Measurements from ENCODE around the gene DEDD2.

DEDD2 gene

GRCh38 chr19:42198676-42199439, 18.6 kb downstream of the DEDD2 start:
- DNase-seq (ENCODE audit: low read depth), result peak; percentile 80

DNA sequence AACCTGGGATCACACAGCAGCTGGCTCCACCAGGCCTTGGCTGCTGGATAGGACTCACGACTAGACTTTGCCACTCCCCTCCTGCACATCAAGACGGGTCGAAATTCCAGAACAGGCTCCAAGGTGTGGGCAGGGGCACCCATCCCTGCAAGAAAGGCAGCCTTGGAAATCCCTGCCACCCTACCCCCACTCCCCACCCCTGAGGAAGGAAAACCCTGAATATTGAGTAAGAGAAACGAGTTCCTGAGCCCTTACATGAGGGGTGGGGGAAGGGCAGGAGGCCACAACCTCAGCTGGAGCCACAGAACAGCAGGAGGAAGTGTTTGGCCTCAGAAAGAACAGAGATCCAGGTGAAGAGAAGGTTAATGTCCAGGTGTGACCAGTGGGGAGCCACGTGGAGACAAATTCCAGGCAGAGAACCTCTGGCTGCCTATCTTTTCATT, 20.1 kb downstream of the DEDD2 start:
- DNase-seq (ENCODE audit: low read depth), result no peak

GRCh38 chr19:42196011-42197001, 21.2 kb downstream of the DEDD2 start:
- no peak for DNase-seq (ENCODE audit: low read depth)

DNA sequence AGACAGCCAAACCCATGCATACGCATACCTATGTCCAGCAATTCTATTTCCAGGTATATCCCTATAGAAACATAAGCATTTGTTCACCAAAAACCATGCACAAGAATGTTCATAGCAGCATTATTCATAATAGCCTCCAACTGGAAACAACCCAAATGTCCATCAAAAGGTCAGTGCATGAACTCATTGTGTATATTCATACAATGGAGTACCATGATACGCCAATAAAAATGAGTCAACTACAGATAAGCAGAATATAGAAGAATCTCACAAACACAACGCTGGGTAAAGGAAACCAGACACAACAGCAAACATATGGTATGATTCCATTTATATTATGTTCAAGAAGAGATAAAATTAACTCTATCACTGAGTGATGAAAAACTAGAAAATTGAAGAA, 23.8 kb downstream of the DEDD2 start:
- no peak for DNase-seq (ENCODE audit: low read depth)

GRCh38 chr19:42193294-42193693, 24.2 kb downstream of the DEDD2 start:
- DNase-seq (ENCODE audit: low read depth), result no peak

GRCh38 chr19:42191855-42192254, 25.6 kb downstream of the DEDD2 start:
- DNase-seq (ENCODE audit: low read depth), result no peak

GRCh38 chr19:42191330-42191729, 26.1 kb downstream of the DEDD2 start:
- no peak for DNase-seq (ENCODE audit: low read depth)

- DNase-seq (ENCODE audit: low read depth), result no peak
Observed at GRCh38 chr19:42189133-42189532, 28.3 kb downstream of the DEDD2 start.

DNA sequence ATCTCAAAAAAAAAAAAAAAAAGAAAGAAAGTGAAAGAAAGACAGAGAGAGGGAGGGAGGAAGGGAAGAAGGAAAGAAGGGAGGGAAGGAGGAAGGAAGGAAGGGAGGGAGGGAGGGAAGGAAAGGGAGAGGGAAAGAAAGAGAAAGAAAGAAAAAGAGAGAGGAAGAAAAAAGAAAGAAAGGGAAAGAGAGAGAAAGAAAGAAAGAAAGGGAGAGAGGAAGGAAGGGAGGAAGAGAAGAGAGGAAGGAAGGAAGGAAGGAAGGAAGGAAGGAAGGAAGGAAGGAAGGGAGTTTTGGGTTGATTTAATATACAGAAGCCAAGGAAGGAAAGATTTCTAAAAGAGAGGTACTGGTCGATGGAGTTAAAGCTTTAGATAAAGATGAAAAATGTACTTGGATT, 28.8 kb downstream of the DEDD2 start:
- DNase-seq (ENCODE audit: low read depth), result no peak

DNA sequence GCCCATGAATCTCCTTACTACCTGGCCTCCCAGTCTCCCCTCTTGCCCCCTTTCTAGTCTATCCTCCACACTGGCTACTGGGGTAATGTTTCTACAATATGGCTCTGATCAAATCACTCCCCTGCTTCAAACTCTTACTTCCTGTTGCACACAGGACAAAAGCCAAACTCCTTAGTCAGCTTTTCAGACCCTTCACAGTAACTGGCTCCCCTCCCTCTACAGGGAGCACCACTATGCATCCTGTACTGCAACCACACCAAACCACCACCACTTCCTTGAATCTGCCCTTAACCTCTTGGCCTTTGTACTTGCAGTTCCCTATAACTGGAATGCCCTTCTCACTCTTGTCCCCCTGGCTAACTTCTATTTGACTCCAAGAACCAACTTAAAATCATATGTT, 32.2 kb downstream of the DEDD2 start:
- no peak for DNase-seq (ENCODE audit: low read depth)

DNA sequence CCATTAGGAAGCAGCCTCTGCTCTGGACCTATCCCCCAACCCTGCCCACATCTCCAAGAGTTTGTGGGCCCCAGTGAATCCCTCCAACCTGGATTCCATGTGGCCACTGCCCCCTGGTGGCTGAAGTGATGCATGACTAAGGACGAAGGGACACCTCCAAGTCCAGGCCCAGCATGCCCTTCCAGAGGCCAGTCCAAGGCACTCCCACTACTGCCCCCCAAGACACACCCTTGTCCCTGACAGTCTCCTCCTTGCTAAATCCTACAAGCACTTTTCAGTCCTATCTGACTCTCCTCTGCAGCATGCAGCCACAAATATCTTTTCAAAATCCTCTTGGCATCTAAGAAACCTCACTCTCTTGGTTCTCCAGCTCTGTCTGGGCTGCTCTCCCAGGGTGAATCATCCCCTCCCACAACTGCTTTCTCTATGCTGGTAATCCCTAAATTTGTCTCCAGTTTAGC, 33.0 kb downstream of the DEDD2 start:
- peak; percentile 40 for DNase-seq (ENCODE audit: low read depth)

DNA sequence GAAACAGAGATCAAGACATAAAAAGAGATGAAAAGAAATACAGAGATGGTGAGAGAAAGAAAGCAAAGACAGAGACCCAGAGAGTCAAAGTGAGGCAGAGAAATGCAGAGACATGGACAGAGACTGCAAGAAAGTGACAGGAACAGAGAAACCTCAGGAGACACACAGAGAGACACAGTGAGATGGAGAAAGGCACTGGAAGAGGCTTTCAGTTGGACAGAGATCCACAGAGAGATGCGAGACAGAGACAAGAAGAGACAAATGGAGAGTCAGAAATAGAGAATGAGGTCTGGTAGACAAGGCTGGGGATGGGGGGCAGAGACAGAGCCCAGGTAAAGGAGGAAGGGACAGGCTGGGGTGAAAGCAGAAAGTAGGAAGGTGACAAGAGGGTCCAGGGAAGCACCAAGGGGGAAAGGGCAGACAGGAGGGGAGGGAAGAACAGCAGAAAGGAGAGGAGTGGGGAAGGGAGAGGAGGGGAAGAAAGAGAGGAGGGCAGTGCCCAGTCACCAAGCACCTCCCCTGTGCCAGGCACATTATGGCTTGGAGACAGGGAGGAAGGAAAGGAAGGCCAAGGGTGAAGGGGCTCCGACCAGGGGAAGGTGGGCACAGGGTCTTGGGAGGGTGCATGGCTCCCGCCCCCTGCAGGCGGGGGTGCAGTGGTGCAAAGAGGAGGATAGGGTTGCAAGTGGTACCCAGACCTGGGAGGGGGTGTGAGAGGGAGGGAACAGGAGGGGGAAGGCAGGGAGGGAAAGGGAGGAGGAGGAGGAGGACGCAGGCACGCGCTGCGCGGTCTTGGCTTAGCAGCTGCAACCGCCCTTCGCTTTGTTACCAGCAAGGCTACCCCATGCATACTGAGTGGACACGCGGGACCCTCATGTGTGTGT, 38.4 kb downstream of the DEDD2 start:
- DNase-seq (ENCODE audit: low read depth), result no peak

DNA sequence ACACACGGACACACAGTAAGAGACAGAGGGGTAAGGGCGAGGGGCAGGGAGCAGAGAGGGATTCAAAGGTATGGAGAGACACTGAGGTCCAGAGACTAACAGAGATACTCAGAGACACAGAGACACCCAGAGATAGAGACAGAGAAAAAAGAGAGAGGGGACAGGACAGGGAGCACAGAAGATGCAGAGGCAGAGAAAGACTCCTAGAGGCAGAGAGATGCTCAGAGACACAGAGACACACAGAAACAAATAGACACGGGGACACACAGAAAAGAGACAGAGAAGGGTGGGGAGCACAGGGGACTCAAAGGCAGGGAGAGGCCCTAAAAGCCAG, 39.8 kb downstream of the DEDD2 start:
- no peak for DNase-seq (ENCODE audit: low read depth)

DNA sequence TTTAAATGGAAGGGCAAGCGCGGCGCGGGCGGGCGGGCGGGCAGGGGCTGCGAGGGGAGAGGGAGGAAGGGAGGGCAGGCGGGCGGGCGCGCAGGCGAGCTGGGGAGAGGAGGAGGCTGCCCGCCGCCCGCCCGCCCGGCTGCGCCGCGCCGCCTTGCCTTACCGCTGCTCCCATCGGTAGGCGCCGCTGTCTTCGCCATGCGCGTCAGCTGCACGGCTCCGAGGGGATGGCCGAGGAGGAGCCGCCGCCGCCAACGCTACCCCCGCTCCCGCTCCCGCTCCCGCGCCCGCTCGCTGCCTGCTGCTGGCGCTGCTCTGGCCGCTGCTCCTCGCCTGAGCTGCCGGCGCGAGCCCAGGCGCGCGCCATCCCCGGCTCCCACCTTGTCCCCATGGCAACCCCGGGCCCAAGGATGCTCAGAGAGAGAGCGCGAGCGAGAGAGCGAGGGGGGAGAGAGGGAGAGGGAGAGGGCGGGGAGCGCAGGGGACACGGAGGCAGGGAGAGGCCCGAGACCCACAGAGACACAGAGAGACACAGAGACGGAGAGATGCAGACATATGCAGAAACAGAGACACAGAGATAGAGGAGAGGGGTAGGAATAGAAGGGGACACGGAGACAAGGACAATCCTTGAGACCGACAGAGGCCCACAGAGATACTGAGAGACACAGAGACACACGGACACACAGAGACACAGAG, 40.3 kb downstream of the DEDD2 start:
- peak; percentile 65 for DNase-seq (ENCODE audit: low read depth)

DNA sequence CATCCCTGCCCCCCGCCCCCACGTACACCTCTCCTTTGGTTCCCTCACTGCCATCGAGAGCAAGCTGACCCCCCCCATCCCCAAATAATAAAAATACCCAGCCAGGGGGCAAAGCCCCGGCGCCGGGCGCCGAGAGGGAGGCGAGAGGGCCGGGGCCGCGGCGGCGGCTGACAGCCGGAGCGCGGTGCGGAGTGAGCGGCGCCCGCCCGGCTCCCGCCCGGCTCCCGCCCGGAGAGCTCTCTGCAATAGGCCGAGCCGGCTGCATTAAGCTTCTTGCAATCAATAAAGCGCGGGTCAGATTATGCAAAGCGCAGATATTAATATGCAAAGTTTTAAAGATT, 40.9 kb downstream of the DEDD2 start:
- DNase-seq (ENCODE audit: low read depth), result no peak

DNA sequence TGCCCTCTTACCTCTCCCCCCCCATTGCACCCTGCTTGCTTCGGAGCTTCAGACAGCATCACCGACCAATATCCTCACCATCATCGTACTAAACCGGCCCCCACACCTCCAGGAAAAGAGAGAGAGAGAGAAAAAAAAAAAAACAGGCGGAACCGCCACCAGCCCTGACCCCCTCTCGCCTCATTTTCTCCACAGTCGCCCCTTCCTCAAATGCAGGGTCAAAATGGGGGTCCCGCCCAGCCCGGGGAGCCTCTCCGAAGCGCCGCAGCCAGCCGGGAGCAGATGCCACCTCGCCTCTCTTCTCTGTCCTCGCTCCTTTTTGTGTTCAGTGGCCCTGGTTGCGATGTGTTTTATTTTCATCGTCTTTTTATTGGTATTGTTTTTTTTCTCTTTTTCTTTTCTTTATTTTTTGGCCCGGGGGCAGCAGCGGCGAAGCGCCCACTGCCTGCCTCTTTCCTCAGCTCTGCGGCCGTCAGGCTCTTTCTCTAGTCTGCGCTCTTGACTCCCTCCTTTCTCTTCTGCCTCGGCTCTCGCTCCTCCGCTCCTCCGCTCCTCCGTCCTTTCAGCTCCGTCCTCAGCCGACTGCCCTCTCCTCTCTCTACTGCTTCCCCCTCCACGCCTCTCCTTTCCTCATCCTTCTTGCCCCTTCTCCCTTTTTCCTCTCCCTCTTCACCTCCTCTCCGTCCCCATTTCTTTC, 41.4 kb downstream of the DEDD2 start:
- DNase-seq (ENCODE audit: low read depth), result no peak

DNA sequence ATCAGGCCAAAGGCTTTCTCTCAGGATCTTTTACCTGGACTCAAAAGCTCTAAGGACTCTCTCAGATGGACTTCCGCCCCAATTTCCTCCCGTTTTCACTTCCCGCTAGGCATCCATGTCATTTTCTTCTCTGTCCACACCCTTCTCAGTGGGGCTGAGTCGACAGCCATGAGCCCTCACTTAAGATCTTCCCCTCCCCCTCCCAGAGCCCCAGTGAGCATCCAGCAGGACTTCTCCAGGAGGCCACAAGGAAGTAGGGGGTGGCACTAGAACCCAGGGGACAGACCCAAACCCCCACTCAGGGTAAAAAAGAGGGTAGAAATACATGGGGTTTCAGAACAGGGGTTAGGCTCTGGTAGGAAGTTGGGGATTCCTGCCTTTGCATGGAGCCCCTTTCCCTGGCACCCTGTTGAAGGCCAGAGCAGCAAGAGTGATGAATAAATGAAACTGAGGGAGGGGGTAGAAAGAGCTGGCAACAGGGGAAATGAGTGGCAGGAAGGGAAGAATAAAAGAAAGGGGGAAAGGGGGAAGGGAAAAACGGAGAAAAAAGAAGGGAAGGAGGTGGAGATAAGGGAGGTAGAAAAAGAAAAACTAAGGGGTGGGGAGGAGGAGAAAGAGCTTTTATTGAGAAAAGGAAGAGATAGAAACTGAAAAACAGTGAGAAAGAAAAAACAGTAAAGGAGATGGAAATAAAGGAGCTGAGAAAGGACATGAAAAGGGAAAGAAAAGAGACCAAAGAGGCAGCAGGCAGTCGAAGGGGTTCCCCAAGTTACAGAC, 42.3 kb downstream of the DEDD2 start:
- DNase-seq (ENCODE audit: low read depth), result no peak

DNA sequence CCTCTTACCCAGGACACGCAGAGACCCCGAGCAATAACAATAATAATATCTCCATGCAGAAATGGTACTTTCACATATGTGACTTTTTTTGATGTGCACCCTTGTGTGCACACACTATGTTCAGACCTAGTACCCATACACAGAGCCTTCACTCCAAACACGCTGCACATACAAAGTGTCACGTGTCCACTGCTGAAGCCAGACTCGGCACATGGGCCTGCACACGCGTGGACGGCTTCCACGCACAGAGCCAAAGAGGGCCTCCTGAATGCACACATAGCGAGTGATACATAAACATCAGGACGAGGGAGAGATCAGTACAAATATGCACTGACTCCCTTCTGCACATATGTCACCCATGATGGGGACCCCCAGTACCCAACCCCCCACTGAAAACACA, 43.3 kb downstream of the DEDD2 start:
- no peak for DNase-seq (ENCODE audit: low read depth)

- no peak for DNase-seq (ENCODE audit: low read depth)
Observed at GRCh38 chr19:42173695-42174094, 43.8 kb downstream of the DEDD2 start.

DNA sequence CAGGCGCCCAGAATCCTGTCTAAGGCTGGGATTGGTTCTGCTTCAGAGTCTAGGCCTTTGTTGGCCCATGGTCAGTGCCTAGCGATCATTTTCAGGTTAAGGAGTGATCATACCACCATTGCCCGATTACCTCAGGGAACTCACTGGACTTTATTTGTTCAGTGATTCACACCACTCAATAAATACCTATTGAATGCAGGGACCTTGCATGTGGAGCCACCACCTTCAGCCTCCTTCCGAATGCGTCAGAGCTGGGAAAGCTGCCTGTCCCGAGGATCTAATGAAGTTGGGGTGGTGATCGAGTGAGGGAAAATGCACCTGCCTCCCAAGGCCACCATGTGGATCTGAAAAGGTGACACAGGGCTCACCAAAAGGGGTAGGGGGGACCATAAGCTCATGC, 45.2 kb downstream of the DEDD2 start:
- no peak for DNase-seq (ENCODE audit: low read depth)
